Nucleus accumbens (tissue), 56 donors: ENCODE data around the gene FAM186B.

Experiments
- DNase-seq, 56 donors: peaks; one replicate each; lab custom pipeline; 2025; lab: John Stamatoyannopoulos, UW

FAM186B gene

DNA sequence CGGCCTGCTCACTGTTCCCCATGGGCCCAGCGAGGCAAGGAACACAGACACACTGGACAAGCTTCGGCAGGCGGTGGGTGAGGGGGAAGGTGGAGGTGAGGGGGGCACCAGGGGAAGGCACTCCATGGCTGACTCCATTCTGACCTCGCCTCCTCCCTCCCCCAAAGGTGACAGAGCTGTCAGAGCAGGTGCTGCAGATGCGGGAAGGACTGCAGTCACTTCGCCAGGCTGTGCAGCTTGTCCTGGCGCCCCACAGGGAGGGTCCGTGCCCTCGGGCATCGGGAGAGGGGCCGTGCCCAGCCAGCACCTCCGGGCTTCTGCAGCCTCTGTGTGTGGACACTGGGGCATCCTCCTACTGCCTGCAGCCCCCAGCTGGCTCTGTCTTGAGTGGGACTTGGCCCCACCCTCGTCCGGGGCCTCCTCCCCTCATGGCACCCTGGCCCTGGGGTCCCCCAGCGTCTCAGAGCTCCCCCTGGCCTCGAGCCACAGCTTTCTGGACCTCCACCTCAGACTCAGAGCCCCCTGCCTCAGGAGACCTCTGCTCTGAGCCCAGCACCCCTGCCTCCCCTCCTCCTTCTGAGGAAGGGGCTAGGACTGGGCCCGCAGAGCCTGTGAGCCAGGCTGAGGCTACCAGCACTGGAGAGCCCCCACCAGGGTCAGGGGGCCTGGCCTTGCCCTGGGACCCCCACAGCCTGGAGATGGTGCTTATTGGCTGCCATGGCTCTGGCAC is 48.1 kb downstream of the FAM186B start:
- no peak for DNase-seq

- no peak for DNase-seq
Observed at GRCh38 chr12:49556391-49557186, 48.9 kb downstream of the FAM186B start.

- DNase-seq: no peak
Observed at GRCh38 chr12:49555631-49556390, 49.6 kb downstream of the FAM186B start.

- DNase-seq: no peak
Observed at GRCh38 chr12:49554266-49554665, 51.2 kb downstream of the FAM186B start.

- no peak for DNase-seq
Observed at GRCh38 chr12:49553512-49554088, 51.8 kb downstream of the FAM186B start.

- no peak for DNase-seq
Observed at GRCh38 chr12:49552899-49553298, 52.5 kb downstream of the FAM186B start.

DNA sequence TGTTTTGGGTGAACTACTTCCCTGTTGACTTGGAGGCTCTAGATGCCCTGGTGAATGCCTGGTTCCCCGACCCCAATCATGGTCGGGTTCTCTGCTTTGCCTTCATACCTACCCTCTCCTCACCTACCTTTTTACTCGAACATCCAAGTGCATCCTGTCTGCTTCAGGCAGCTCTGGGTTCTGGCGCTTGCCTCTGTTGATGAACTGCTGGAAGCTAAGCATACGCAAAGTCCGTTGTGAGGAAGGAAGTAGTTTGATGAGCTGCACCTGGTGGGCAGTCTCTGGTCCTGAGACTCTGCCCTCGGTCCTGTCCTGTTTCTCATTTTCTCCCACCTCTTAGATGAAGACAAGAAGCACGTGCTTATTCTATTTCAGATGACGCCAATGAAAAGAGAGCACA is 53.0 kb downstream of the FAM186B start:
- no peak for DNase-seq

- DNase-seq: peak in 4 of 56 donors; percentile 7 to 22 (median 20)
Observed at GRCh38 chr12:49552014-49552413, 53.4 kb downstream of the FAM186B start.

- no peak for DNase-seq
Observed at GRCh38 chr12:49550693-49551252, 54.7 kb downstream of the FAM186B start.

DNA sequence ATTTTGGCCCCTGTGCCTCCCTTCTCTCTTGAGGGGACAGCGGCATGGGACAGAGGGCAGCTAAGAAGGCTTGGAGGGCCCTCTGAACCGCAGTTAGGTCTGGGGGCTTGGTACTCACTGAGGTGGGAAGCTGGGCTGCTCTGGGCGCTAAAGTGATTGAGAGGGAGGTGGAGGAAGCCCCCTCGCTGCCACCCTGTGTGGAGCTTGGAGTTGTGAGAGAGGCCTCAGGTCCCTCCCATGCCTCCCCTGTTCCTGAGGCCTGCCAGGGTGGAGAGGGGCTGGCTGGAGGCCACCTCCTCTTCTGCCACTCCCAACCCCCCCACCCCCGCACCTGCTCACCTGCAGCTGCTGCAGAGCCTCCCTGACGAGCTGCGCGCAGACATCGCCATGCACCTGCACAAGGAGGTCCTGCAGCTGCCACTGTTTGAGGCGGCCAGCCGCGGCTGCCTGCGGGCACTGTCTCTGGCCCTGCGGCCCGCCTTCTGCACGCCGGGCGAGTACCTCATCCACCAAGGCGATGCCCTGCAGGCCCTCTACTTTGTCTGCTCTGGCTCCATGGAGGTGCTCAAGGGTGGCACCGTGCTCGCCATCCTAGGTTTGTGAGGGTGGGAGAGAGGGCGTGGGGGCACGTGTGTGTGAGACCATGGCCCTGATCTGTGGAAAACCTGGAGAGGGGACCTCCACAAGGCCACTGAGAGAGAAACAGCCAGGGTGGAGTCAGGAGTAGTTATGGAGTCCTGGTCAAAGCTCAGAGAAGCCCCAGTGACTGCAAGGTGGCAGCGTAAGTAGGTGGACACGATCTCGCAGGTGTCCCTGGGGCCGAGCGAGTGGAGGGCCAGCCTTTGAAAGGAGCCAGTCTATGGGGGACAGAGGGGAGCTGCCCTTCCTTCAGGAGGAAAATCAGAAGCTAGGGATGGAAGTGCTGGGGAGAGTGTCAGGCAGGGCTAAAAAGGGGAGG is 55.4 kb downstream of the FAM186B start:
- DNase-seq: no peak

- peak in 6 of 56 donors; percentile 13 to 53 (median 19) for DNase-seq
Observed at GRCh38 chr12:49548822-49549648, 56.4 kb downstream of the FAM186B start.

DNA sequence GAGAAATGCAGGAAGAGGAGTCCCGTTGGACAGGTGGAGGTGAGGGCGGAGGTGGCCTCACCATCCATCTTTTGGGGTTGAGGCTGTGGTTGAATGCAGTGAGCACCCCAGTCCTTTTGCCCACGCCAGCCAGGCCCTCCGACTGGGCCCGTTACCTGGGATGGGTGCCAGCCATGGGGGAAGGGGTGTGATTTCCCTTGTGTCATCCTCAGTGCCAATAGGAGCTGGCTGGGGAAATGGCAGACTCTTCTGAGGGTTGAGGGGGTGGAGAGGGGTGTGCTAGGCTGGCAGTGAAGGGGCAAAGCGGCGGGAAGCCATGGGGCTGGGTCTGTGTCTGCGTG is 57.0 kb downstream of the FAM186B start:
- peak in 1 of 56 donors; percentile 17 for DNase-seq

DNA sequence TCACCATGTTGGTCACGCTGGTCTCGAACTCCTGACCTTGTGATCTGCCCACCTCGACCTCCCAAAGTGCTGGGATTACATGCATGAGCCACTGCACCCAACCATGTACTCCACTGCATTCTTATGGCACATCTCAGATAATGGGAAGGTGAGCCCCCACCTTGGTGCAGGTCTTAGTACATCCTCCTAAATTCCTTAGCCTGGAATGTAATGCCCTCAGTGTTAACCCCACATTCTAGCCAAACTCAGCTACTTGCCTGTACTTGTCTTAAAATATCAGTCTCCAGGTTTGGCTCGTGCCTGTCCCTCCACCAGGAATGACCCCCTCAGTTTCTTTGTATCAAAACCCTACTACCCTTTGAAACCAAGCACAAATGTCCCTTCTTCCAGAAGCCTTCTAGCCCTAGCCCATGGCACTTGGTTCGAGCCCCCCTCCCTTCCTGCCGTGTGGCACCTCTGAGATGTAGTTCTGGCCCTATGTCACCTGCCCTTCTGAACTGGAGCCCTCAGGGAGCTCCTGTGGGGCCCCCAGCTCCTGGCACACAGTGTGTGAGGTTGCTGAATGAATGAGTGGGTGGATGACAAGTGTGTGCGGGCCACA is 58.2 kb downstream of the FAM186B start:
- DNase-seq: no peak

DNA sequence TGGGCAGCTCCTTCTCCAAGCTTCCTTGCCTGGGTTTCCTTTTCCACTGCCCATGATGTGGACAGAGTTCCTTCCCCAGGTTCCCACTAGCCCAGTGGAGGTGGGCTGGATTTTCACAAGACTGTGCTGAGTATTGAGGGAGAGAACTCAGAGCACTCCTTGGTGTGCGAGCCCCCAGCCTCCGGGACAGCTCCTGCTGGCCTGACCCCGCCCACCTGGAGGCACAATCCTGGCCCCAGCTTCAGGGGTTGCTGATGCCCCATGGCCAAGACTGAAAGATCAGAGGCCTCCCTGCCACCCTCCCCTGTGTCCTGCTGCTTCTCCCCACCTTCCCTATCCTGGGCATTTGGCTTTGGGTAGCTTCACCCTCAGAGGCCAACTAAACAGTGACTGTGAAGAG is 59.0 kb downstream of the FAM186B start:
- DNase-seq: no peak

- no peak for DNase-seq
Observed at GRCh38 chr12:49545815-49546214, 59.6 kb downstream of the FAM186B start.

GRCh38 chr12:49543914-49544815 is 61.3 kb downstream of the FAM186B start:
- peak in 2 of 56 donors; percentile 20 to 33 for DNase-seq
